ENCODE data around the gene NR3C1. TPM values are rescaled to one million over a fixed set of nuclear protein-coding genes. Genes with fewer than 3 reads are reported as not detected.

Gene NR3C1
- total RNA-seq, 1 donor from 2014 or later, result 47.8 TPM

DNA sequence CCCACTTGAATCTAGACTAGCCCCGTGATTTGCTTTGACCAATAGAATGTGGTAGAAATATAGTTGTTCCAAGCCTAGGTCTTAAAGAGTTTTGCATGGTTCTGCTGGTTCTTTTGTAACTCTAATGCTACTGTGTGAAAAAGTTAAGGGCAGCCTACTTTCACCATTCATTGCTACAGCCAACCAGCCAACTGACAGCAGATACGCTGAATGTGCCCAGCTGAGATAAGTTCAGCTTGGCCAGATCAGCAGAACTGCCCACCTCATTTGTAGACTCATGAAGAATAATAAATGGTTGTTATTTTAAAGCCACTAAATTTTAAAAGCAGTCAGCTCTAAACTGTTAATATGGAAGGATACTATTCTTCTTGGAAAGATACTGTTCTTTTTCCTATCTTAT, 23.9 kb downstream of the NR3C1 start:
- H3K4me1 Mint-ChIP-seq (ENCODE audit: unreplicated experiment), result peaks cover 27% of the 10 kb centered on the region
- peaks cover 6% of the 10 kb centered on the region for H3K36me3 Mint-ChIP-seq (ENCODE audit: unreplicated experiment)
- H3K27me3 Mint-ChIP-seq (ENCODE audit: unreplicated experiment), result no peaks in the 10 kb centered on the region
- TF ChIP-seq, protein P1, sequence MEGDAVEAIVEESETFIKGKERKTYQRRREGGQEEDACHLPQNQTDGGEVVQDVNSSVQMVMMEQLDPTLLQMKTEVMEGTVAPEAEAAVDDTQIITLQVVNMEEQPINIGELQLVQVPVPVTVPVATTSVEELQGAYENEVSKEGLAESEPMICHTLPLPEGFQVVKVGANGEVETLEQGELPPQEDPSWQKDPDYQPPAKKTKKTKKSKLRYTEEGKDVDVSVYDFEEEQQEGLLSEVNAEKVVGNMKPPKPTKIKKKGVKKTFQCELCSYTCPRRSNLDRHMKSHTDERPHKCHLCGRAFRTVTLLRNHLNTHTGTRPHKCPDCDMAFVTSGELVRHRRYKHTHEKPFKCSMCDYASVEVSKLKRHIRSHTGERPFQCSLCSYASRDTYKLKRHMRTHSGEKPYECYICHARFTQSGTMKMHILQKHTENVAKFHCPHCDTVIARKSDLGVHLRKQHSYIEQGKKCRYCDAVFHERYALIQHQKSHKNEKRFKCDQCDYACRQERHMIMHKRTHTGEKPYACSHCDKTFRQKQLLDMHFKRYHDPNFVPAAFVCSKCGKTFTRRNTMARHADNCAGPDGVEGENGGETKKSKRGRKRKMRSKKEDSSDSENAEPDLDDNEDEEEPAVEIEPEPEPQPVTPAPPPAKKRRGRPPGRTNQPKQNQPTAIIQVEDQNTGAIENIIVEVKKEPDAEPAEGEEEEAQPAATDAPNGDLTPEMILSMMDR (IDR thresholded peaks at IDR 0.05), result no peak
- H3K9me3 Mint-ChIP-seq (ENCODE audit: unreplicated experiment), result peaks cover 9% of the 10 kb centered on the region
- no peak overlapping the region for H3K4me3 Mint-ChIP-seq (ENCODE audit: unreplicated experiment)
- no peak overlapping the region for H3K27ac Mint-ChIP-seq (ENCODE audit: unreplicated experiment)
- no peak for DNase-seq (ENCODE audit: extremely low spot score, unreplicated experiment)

DNA sequence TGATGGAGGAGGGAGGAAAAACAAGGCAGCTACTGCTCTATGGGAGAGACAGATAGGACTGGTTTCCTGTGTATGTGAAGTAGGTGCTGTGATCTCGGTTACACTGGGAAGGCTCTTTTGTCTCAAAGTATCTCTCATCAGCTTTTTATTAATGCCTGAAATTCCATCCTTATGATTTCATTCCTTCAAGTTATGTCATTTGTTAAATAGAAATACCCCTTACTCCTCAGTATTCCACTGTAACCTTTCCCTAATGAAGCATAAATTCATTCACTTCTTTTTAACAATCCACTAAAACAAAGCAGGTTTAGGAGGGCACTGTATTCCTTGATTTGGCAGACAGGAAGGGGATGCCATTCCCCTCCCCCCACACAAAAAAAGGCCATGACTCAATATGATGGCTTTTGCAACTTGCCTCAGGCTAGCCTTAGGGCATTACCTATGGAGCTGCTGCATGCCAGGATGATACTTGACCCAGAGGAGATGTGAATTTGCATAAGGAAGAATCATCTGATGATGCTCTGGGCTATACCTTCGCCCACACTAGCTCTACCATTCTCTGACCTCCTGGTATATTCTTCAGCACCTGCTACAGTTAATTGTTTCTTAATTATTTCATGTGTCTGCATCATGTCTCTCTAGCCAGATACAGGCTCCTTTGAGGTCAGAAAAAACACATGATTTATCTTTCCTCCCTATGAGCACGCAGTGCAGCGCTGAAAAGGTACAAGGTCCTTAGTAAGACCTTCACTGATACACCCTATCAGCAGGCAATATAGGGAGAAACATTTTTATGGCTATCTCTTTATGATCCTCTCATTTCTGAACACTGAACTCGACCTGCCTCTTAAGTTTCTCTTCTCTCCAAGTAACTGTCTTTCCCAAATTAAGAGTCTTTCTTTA, 26.3 kb downstream of the NR3C1 start:
- DNase-seq (ENCODE audit: extremely low spot score, unreplicated experiment), result no peak
- H3K4me3 Mint-ChIP-seq (ENCODE audit: unreplicated experiment), result no peak overlapping the region
- H3K36me3 Mint-ChIP-seq (ENCODE audit: unreplicated experiment), result peaks cover 8% of the 10 kb centered on the region
- TF ChIP-seq, protein P1 (IDR thresholded peaks at IDR 0.05), result no peak
- H3K27me3 Mint-ChIP-seq (ENCODE audit: unreplicated experiment), result no peaks in the 10 kb centered on the region
- H3K27ac Mint-ChIP-seq (ENCODE audit: unreplicated experiment), result peak overlapping the region; percentile 27
- peaks cover 29% of the 10 kb centered on the region for H3K4me1 Mint-ChIP-seq (ENCODE audit: unreplicated experiment)
- H3K9me3 Mint-ChIP-seq (ENCODE audit: unreplicated experiment), result peaks cover 9% of the 10 kb centered on the region

DNA sequence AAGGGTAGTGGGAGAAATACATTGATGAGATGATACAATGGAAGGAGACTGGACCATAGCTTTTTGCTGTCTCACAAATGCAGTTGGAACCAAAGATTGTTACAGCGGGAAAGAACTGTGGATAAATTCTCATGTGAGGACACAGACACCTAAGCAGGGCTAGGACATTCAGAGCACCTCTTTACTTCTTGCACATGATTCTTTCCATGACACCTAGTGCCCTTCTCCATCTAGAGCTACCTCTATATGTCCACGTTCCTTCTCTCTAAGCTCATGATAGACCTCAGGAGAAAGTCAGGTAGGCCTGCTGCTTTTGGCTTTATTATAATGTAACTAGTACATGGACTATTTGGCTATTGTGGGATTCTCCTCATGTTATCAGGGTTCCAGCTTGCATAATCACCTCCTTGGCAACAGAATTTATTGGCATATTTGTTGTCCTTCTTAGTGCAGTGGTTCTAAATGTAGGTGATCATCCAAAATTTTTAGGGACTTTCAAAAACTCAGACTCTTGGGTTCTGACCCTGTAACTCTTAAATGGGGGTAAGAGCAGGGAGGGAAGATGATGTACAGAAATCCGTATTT, 27.2 kb downstream of the NR3C1 start:
- DNase-seq (ENCODE audit: extremely low spot score, unreplicated experiment), result no peak
- Mint-ChIP-seq H3K36me3 (ENCODE audit: unreplicated experiment) (peaks cover 3% of the 10 kb centered on the region), H3K27me3 (ENCODE audit: unreplicated experiment) (no peaks in the 10 kb centered on the region), H3K9me3 (ENCODE audit: unreplicated experiment) (peaks cover 4% of the 10 kb centered on the region), H3K27ac (ENCODE audit: unreplicated experiment) (peak overlapping the region; percentile 27), H3K4me3 (ENCODE audit: unreplicated experiment) (no peak overlapping the region), H3K4me1 (ENCODE audit: unreplicated experiment) (peaks cover 29% of the 10 kb centered on the region)
- TF ChIP-seq, protein P1 (IDR thresholded peaks at IDR 0.05), result no peak

DNA sequence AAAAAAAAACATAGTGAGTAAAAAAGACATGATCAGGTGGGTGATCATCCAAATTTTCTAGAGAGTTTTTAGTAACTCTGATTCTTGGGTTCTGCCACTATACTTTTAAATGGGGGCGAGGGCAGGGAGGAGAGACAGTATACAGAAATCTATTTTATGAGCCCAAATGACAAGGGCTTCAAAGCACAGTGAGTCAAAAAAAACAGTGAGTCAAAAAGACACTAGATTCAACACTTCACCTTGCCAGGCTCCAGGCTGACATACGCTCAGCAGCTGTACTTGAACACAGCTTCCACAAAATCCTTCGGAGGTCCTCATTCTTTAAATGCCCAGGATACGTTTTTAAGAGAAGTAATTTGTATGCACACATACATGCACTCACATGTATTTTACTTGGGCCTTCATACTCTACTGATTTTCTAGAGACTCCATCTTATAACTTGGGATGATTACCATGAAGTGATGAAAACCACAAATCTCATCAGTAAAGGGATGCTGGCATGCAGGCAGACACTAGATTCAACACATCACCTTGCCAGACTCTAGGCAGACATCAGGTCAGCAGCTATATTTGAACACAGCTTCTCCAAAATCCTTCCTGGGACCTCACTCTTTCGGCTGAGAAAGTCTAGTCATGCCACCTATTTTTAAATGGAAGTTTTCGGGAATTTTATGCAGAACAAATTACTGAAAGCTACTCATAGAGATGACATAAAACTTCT, 28.8 kb downstream of the NR3C1 start:
- H3K36me3 Mint-ChIP-seq (ENCODE audit: unreplicated experiment), result peaks cover 2% of the 10 kb centered on the region
- H3K4me1 Mint-ChIP-seq (ENCODE audit: unreplicated experiment), result peaks cover 23% of the 10 kb centered on the region
- TF ChIP-seq, protein P1 (IDR thresholded peaks at IDR 0.05), result no peak
- no peak overlapping the region for H3K4me3 Mint-ChIP-seq (ENCODE audit: unreplicated experiment)
- H3K27ac Mint-ChIP-seq (ENCODE audit: unreplicated experiment), result no peak overlapping the region
- no peaks in the 10 kb centered on the region for H3K9me3 Mint-ChIP-seq (ENCODE audit: unreplicated experiment)
- DNase-seq (ENCODE audit: extremely low spot score, unreplicated experiment), result no peak
- H3K27me3 Mint-ChIP-seq (ENCODE audit: unreplicated experiment), result no peaks in the 10 kb centered on the region

DNA sequence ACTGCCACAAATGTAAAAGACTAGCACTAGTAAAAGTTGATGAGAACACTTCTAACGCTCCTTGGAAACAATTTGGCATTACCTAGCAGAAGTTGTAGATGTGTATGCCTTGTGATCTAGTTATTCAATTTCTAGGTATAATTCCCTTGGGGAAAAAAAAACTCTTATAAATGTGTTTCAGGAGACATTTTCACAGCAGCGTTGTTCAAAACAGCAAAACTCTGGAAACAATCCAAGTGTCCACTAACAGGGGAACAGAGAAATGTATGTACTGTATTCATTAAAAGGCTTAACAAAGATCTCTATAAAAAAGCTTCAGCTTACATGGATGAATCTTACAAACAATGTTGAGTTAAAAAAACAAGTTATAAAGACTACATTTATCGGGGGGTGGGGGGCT, 30.4 kb downstream of the NR3C1 start:
- TF ChIP-seq, protein P1 (IDR thresholded peaks at IDR 0.05), result no peak
- Mint-ChIP-seq H3K27me3 (ENCODE audit: unreplicated experiment) (no peaks in the 10 kb centered on the region), H3K4me1 (ENCODE audit: unreplicated experiment) (peaks cover 22% of the 10 kb centered on the region), H3K9me3 (ENCODE audit: unreplicated experiment) (peaks cover 8% of the 10 kb centered on the region), H3K4me3 (ENCODE audit: unreplicated experiment) (no peak overlapping the region), H3K27ac (ENCODE audit: unreplicated experiment) (no peak overlapping the region), H3K36me3 (ENCODE audit: unreplicated experiment) (peaks cover 6% of the 10 kb centered on the region)
- no peak for DNase-seq (ENCODE audit: extremely low spot score, unreplicated experiment)

Measured in osteocyte (in vitro differentiated cells).